GM12875 (cell line): ENCODE data around the gene NUDT13.
"Not testable (repeated sequence)": the region's sequence is repeated elsewhere in the genome, so short reads cannot be mapped to it uniquely, and the experiment has no call there.

Experiments
- H3K4me3 ChIP-seq: one replicate; pipeline ENCODE4 v1.5.1; 2011; ENCODE audit warnings: low read depth, low read length, control low read depth
- CTCF ChIP-seq: IDR thresholded peaks from 2 replicates; pipeline ENCODE4 v1.5.1; 2011; ENCODE audit warnings: low read depth, mild to moderate bottlenecking, control low read depth, inconsistent platforms, low read length, moderate library complexity, borderline replicate concordance; ENCODE audit not compliant: insufficient read depth

NUDT13 gene

DNA sequence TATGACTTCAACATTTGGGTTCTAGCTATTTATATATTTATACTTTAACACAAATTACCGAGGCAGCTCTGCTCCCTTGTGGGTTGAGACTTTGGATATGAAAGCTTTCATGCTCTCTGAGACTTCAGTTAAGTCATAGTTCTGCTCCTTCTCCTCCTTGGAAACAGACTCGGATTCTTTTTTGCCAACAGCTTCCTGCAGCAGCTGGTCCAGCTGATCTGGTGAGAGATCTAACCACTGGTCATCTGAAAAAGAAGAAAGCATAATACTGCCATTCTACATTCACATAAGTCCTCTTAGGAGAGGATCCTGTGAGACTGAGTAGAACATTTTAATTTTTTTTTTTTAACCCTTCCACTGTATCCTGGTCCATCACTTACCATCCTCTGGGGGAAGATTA lies 29.0 kb downstream of the NUDT13 start:
- H3K4me3 ChIP-seq = no peak overlapping the region
- no peak for TF ChIP-seq CTCF

GRCh38 chr10:73141603-73142002 lies 31.3 kb downstream of the NUDT13 start:
- TF ChIP-seq CTCF = no peak
- H3K4me3 ChIP-seq = no peak overlapping the region

- H3K4me3 ChIP-seq = not testable (repeated sequence)
Observed at GRCh38 chr10:73150633-73151413, 40.6 kb downstream of the NUDT13 start.

- no peak for TF ChIP-seq CTCF
Observed at GRCh38 chr10:73152009-73152408, 41.8 kb downstream of the NUDT13 start.

DNA sequence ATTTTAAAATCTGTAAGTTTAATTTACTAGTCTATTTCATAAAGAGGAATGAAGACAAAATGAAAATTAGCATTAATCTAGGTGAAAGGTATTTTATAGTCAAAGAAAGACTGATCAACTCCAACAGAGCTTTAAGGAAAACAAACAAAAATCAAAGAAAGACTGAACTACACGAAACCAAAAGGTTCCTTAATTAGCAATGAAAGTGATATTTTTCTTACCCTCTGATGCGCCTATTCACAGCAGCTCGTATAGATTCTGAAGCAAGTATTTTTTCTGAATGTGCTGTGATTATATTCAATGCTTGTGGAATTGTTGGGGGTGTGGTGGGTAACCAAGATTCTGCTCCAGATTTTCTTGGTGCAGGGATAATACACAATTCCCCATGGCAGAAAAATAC lies 45.8 kb downstream of the NUDT13 start:
- no peak for TF ChIP-seq CTCF
- H3K4me3 ChIP-seq = no peak overlapping the region

More at GRCh38 chr10:73152009-73152408, 41.8 kb downstream of the NUDT13 start:
- H3K4me3 ChIP-seq = no peak overlapping the region

- TF ChIP-seq CTCF = peak; percentile 54; the same call in 1 of the 2 replicates
- no peak overlapping the region for H3K4me3 ChIP-seq
Observed at GRCh38 chr10:73159038-73159648, 48.9 kb downstream of the NUDT13 start.

GRCh38 chr10:73161079-73161478 lies 50.8 kb downstream of the NUDT13 start:
- H3K4me3 ChIP-seq = no peak overlapping the region
- no peak for TF ChIP-seq CTCF
